NCI-H510A treated with DMSO at 0.1 percent for 48 hours (cell line): ENCODE data around the gene NR2E3.
"Not testable (repeated sequence)": the region's sequence is repeated elsewhere in the genome, so short reads cannot be mapped to it uniquely, and the experiment has no call there.

ENCODE experiments used
- DNase-seq: peaks from one replicate; lab custom pipeline; 2025; lab: John Stamatoyannopoulos, UW

Gene NR2E3

GRCh38 chr15:71815301-71815700 lies 4.9 kb downstream of the NR2E3 start:
- DNase-seq = no peak

- DNase-seq = no peak
Measured at GRCh38 chr15:71817351-71817750, 7.0 kb downstream of the NR2E3 start.

DNA sequence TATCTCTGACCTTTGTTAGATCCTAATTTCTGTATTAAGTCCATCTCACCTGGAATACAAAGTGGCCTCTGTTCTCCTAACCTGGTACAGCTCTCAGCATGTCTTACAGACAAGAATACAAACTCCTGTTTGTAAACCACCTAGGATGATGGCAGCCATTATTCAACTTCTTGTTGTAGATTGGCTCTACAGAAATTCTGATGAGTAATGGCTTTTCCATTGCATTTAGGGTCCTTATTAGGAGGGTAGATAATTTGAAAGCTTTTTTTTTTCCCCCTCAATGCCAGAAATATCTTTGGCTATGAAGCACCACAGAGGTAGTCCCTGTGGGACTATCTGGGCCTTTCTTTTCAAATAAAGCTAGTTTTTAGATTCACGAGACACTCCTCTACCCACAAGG lies 9.8 kb downstream of the NR2E3 start:
- no peak for DNase-seq

GRCh38 chr15:71821547-71822129 lies 11.3 kb downstream of the NR2E3 start:
- no peak for DNase-seq

GRCh38 chr15:71822890-71823630 lies 12.7 kb downstream of the NR2E3 start:
- DNase-seq = no peak

GRCh38 chr15:71823801-71824200 lies 13.4 kb downstream of the NR2E3 start:
- no peak for DNase-seq

DNA sequence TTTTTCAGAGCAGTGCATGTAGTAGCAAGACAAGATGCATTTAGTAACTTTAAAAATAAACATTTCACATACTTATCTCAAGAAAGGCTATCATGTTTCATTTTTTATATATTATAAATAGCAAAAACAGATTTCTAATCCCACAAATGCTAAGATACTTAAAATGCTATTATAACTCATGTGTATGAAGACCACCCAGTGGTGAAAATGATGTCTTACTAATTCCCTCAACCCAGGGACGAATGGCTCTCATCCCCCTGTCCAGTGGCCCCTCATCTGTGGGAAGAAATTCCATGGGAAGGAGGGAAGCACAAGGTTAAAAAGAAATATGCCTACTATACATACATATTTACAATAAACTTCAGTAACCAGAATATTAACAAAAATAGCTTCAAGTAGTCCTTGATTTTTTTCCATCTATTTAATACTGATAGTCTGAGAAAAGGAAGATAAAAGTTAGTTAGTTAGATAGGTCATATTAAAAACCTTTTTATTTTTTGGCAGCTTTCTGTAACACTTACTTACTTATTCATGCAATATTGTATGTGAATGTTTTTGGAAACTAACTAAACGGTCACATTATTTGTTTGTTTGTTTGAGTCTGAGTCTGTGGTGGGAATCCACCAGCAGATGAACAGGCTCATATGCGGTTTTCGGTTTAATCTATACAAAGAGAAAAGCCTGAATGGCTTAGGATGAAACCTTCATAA lies 14.8 kb downstream of the NR2E3 start:
- no peak for DNase-seq

- DNase-seq = no peak
Measured at GRCh38 chr15:71826196-71826595, 15.8 kb downstream of the NR2E3 start.

DNA sequence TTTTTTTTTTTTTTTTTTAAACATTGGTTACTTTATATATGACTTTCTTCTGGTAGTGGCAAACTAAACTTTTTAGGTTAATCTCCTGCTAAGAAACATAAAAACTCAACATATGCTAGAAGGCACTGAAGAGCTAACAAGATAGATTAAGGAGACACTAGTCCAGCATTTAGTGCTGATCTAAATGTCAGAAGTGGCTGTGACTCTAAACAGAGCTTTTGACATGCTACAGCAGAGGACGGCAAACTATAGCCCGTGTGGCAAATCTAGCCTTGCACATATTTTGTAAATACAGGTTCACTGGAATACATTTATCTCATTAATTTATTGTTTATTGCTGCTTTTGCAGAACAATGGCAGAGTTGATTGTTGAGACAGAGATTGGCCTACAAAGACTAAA lies 20.6 kb downstream of the NR2E3 start:
- no peak for DNase-seq

DNA sequence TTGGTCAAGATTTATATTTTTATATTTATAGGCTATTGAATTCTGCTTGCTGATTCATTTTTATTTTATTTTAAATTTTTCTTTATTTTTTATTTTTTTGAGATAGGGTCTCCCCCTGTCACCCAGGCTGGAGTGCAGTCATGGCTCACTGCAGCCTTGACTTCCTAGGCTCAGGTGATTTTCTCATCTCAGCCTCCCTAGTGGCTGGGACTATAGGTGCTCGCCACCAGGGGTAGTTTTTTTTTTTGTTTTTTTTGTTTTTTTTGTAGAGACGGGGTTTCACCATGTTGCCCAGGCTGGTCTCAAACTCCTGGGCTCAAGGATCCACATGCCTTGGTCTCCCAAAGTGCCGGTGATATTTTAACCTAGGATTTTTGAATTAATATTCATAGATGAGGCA lies 31.2 kb downstream of the NR2E3 start:
- no peak for DNase-seq

- no peak for DNase-seq
Measured at GRCh38 chr15:71844916-71845315, 34.6 kb downstream of the NR2E3 start.

- DNase-seq = no peak
Measured at GRCh38 chr15:71853543-71853942, 43.2 kb downstream of the NR2E3 start.

GRCh38 chr15:71858232-71858631 lies 47.9 kb downstream of the NR2E3 start:
- not testable (repeated sequence) for DNase-seq
